Coronary artery (tissue), 2 donors: ENCODE measurements around the gene SRP14.

Source experiments
- DNase-seq: peaks from one replicate; pipeline ENCODE4 v3.0.0-alpha.2; 2017; ENCODE audit warnings: low spot score
- H3K27ac ChIP-seq, 2 donors: fragments of 200-600 bp; sonication (generic); one replicate each; pipeline ENCODE4 v1.5.1; 2016 to 2019
- H3K4me3 ChIP-seq: fragments of 200-600 bp; sonication (generic); 2 replicates; pipeline ENCODE4 v1.5.1; 2016; ENCODE audit warnings: mild to moderate bottlenecking, moderate library complexity
- CTCF ChIP-seq: fragments of 200-600 bp; sonication (generic); IDR thresholded peaks from one replicate; pipeline ENCODE4 v1.5.1; 2019; ENCODE audit warnings: antibody characterized with exemption

Gene SRP14

GRCh38 chr15:40047415-40048210 lies 8.6 kb upstream of the SRP14 start:
- no peak for TF ChIP-seq CTCF
- peak; percentile 74 for DNase-seq
- Histone ChIP-seq H3K27ac (peak overlapping the region; percentile 47 to 79), H3K4me3 (no peak overlapping the region)

GRCh38 chr15:40046721-40047414 lies 7.9 kb upstream of the SRP14 start:
- Histone ChIP-seq H3K4me3 (no peak overlapping the region), H3K27ac (peak overlapping the region; percentile 47 to 79)
- TF ChIP-seq CTCF, result no peak
- peak; percentile 72 for DNase-seq

- H3K27ac ChIP-seq, result peak overlapping the region in 1 of 2 donors; percentile 31
- DNase-seq, result peak; percentile 62
- peak overlapping the region; percentile 57 for H3K4me3 ChIP-seq
- no peak for TF ChIP-seq CTCF
Observed at GRCh38 chr15:40045572-40046217, 6.7 kb upstream of the SRP14 start.

GRCh38 chr15:40044717-40045571 lies 6.0 kb upstream of the SRP14 start:
- Histone ChIP-seq H3K4me3 (peak overlapping the region; percentile 57), H3K27ac (peak overlapping the region in 1 of 2 donors; percentile 31)
- DNase-seq, result peak; percentile 89
- peak; percentile 91 for TF ChIP-seq CTCF

GRCh38 chr15:40043927-40044716 lies 5.1 kb upstream of the SRP14 start:
- Histone ChIP-seq H3K4me3 (no peak overlapping the region), H3K27ac (no peak overlapping the region)
- DNase-seq, result peak; percentile 62
- TF ChIP-seq CTCF, result no peak

- peak; percentile 57 for DNase-seq
- Histone ChIP-seq H3K4me3 (no peak overlapping the region), H3K27ac (no peak overlapping the region)
- no peak for TF ChIP-seq CTCF
Observed at GRCh38 chr15:40042791-40043320, 3.9 kb upstream of the SRP14 start.
